ENCODE results near the gene HSPA1A.
"Not testable (repeated sequence)": the region's sequence is repeated elsewhere in the genome, so short reads cannot be mapped to it uniquely, and the experiment has no call there.

HSPA1A gene

DNA sequence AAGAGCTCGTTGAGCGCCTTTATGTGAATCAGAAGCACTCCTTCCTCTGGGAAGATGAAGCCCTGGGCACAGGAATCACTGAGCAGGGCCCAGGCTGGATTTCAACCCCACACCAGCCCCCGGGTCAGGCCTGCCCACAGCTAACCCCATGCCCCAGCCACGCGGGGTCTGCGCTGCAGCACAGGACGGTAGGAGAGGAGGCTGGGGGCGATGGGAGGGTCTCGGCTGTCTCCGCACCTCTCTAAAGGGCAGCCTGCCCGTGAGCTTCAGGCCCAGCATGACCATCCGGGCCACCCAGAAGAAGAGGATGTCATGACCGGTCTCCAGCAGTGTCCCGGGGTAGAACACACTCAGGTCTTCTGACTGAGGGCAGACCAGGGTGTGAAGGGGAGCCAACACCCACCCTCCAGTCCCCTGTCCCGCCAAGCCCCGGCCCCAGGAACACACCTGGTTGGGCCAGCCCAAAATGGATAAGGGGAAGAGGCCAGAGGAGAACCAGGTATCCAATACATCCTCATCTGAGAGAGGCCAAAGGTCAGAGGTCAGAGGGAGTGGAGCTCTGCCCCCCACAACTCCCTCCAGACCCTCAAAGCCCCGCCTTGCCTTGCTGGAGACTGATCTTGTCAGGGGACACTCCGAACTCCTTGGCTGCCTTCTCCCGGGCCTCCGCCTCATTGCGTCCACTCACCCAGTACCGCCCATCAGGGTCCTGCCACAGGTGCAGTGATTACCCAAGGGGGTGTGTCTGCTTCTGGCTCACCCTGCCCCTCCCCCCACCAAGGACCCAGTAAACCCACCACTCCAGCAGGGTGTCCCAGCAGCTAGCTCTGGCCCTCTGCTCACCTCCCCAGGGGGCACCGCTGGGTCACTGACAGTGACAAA is 33.9 kb upstream of the HSPA1A start:
- no peak for DNase-seq

DNA sequence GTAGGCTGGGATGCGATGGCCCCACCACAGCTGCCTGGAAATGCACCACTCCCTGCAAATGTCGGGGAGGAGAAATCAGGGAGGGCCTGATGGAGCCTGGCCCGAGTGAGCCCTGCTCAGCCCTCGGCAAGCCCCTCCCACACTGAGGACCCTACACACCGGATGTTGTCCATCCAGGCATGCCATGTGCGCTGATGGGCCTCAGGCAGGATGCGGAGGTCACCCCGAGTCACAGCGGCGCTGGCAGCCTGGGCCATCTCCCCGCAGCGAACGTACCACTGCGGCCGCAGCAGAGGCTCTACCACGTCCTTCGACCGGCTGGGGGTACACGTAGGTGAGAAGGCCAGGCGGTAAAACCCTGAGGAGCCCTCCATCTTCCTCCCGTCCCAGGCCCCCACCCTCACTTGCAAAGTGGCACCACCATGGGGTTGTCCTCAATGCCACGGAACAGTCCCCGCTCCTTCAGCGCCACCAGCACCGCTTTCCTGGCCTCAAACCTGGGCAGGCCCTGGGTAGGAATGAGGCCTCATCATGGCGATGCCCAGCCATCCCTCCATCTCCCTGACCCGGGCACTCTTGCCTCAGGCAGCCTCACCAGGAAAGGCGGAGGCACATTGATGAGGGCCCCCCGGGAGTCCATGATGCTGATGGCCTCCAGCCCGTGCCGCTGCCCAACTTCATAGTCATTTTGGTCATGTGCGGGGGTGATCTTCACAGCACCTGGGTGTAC is 33.1 kb upstream of the HSPA1A start:
- DNase-seq, result no peak

DNA sequence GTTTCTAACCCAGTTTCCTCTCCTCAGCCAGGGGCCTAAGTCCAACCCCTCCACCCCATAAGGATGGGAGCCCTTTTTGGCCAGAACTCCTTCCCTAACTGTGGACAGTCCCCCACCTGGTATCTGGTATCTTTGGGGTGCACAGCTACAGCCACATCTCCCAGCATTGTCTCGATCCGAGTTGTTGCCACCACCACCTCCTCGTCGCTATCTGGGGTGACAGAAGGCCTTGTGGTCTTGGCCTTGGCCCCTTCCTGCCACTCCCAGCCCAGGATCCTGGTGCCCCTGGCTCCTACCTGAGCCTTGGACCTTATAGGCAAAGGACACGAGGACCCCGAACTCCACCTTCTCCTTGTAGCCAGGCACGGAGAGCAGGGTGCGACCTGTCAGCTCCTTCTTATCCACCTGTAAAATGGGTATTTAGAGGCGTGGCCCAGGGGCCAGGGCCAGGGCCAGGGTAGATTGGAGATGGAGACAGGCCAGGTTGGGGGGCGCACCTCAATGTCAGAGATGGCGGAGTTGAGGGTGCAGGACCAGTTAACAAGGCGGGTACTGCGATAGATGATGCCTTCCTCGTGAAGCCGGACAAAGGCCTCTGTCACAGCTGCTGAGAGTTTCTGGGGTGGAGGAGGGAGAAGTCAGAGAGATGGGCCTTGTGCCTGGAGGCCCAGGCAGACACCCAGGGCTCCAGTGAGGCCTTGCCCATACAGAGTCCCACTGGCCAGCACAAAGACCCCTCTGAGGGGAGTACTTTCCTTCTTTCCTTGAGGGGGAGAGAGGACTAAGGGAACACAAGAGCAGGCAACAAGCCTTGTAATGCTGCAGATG is 31.0 kb upstream of the HSPA1A start:
- DNase-seq, result no peak

DNA sequence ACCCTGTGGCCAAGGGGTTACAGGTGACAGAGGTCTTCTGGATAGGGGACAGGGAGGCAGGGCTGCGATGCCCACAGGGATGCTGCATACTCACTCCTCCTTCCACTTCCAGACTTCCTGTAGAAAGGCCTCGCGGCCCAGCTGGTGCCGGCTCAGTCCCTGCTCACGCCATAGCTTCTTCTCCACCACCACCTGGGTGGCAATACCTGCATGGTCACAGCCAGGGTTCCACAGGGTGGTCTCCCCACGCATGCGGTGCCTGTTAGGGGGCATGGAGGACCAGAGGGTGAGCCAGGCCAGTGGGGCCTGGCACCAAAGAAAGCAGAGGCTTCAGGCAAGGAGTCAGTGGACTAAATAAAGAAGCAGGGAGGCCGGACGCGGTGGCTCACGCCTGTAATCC is 29.9 kb upstream of the HSPA1A start:
- no peak for DNase-seq

DNA sequence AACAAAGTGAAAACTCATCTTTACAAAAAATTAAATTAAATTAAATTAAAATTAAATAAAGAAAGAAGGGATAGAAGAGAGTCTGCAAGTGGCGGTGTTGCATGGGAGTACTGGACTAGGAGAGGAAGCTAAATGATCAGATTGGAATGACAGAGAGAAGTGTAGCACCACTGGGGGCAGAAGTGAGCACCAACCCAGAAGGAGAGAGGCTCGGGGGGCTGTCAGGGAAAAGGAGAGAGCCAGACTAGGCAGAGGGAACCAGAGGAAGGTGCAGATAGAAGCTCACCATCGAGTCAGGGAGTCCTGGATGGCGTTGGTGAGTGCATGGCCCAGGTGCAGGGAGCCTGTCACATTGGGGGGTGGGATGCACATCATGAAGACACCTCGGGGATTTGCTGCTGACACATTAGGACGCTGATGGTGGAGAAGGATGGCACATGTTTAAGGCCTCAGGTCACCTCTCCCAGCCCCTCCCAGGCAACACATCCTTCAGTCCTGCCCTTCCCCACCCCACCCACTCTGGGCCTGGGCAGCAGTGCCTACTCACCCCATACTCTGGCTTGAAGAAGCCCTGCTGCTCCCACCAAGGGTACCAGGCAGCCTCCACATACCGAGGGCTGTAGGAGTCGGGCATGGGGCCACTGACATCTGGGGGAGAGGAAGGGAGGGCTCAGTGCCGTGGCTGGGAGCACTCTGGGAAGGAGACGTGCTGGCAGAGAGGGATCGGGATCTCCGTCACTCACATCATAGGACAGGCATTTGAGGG is 23.8 kb upstream of the HSPA1A start:
- DNase-seq, result peak in 1 of 2 donors; percentile 48

DNA sequence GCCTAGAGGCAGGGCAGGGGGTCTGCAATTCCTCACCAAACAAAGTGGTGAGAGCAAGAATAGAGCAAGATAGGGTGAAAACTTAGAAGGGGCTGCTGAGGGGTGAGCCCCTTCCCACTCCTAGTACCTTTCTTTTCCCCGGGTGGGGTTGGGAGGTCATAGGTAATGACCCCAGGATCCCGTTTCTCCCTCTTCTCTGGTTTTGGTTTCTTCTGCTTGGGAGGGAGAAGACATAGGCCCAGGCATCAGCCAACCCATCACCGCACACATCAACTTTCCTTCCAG is 23.3 kb upstream of the HSPA1A start:
- DNase-seq, result no peak

DNA sequence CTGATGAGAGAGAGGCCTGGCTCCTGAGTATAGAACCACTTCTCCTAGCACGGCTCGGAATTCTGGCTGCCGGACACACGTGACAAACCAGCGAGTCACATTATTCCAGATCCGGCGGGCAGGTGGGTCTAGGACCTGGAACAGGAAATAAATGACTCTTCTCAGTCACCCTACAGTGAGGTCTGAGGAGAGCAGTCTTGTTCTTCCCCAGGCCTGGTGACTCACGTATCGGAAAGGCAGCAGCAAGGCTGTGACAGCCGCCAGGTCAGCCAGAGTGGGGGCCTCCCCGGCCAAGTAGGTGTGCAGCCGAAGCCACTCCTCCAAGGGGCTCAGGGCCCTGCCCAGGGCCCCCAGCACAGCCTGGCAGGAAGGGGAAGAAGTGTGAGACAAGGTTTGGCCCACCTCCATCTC is 22.6 kb upstream of the HSPA1A start:
- no peak for DNase-seq

DNA sequence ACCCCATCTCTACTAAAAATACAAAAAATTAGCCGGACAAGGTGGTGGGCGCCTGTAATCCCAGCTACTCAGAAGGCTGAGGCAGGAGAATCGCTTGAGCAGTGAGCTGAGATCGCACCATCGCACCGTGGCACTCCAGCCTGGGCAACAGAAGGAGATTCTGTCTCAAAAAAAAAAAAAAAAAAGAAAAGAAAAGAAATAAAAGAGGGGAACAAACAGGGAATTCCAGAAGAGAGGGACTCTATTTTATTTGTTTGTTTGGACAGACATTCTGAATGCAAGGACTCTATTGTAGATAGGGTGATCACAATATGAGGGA is 21.5 kb upstream of the HSPA1A start:
- not testable (repeated sequence) for DNase-seq

DNA sequence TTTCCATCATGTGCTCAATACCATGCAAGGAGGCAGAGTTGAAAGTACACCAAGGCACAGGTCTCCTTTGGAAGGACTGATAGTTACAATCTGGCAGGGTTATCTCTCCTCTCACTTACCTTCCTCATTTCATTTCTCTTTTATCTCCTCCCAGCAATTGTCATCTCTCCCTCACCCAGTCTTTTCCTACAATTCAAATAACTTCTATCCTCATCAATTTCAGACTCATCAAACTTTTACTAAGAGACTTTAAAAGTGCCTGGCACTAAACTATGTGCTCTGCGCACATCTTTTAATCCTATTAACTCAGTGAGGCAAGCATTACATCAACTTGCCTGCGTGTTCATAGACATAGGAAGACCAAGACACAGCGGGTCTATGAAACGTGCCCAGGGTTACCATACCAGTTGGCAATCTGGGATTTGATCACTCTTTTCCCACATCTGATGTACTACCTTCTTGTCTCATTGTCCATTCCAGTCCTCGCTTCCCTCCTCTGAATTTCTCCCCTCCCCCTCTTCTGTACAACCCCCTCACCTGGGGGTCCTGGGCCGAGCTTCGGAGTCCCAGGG is 21.0 kb upstream of the HSPA1A start:
- no peak for DNase-seq

DNA sequence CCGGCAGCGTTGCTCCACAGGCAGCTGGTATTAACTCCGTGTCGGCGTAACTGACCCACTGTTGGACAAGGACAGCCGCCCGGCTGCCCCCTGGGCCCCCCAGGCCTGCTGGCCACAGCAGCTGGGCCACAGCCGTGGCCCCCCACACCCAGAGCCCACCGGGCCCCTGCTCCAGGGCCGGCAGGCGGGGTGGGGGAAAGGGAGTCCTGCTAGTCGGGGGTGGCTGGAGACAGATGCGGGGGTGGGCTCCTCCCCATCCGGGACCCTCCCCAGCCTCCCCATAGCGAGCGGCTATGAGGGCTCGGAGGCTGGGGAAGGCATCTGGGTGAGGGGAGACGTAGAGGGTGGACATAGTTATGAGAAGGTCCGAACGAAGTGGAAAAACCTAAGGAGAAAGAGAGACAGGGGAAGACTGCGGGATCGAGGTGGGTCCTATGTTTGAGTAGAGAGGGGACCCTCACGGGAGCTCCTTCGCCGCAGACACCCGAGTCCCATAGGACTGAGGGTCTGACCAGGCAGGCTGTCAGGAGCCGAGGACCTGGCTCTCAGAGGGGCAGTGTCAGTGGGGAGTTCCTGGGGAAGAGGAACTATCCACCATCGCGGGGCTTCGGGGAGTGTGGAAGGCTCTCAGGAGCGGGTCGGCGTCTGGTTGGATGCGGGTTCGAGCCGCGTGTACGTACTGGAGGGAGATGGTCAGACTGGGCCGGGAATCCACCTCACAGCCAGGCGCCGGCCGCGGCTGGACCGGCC is 20.3 kb upstream of the HSPA1A start:
- peak in 1 of 2 donors; percentile 62 for DNase-seq

DNA sequence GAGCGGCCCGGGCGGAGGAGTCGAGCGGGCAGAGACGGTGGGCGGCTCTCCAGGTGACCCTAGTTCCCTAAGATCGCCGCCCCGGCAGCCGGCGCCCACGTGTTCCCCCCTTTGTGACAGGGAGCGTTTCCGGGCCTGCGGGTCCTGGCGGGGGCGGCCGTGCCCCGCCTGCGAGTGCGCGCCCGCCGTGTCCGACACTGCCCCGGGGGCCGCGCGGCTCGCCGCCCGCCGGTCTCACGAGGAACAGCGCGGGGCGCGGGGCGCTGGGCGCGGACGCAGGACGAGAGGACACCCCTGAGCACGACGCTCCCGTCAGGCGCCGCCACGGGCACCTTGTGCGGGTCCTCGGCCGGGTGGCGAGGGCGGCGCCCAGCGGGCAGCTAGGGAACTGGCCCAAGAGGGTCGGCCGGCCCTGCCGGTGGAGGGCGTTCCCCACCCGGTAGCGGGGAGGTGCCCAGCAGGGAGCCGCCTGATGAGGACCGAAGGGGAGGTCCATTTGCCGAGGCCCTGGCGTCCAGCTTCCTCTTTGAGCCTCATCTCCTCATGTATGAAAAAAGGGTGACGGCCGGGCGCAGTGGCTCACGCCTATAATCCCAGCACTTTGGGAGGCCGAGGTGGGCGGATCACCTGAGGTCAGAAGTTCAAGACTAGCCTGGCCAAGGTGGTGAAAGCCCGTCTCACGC is 19.6 kb upstream of the HSPA1A start, which contains the start of gene VARS1:
VARS1 (minus strand) TSS at position 137 of the 683 bp plus-strand sequence. CDS start 535 bp downstream, outside the sequence.
- DNase-seq, result peak; percentile 69 to 76

DNA sequence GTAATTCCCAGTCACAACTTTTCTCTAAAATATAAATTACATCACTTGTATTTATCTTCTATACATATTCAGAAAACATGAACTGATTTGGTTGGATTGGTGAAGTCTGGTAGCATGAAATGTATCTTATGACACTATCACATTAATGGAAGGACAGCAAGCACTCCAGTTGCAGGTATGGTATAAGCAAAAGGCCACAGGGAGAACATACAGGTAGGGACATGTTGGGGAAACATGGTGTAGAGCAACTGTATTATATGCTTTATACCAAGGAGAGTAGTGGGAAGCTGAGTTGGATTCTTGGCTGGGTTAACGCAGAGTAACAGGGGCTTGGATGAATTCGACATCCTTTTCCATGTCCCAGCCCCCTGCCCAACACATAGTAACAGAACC is 18.4 kb upstream of the HSPA1A start:
- no peak for DNase-seq

DNA sequence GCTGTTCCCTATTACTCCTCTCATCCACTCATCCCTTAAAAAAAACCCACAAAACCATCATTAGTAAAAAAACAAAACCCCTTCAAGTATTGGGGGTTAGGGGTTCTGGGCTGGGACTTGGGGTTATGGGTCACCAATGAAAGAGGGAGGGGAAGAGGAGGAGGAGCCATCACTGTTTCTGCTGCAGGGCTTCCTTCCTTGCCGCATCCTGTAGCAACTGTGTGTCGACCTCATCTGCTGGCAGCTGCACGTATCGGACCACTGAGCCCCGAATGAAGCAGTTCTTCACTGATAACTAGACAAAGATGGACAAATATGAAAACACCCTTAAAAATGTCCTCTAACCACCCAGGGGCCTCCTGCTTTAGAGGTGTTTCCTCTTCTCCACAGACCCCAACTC is 17.8 kb upstream of the HSPA1A start:
- DNase-seq, result no peak

DNA sequence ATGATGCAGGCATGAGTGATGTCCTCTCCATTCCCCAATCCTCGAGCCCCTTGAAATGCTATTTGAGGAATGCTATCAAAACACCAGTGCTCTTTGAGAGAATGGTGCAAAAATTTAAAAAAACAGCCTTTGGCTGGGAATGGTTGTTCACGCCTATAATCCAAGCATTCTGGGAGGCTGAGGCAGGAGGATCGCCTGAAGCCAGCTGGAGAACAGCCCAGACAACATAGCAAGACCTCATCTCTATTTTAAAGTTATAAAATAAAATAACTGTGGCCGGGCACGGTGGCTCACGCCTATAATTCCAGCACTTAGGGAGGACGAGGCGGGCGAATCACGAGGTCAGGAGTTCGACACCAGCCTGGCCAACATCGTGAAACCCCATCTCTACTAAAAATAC is 15.6 kb upstream of the HSPA1A start:
- no peak for DNase-seq

DNA sequence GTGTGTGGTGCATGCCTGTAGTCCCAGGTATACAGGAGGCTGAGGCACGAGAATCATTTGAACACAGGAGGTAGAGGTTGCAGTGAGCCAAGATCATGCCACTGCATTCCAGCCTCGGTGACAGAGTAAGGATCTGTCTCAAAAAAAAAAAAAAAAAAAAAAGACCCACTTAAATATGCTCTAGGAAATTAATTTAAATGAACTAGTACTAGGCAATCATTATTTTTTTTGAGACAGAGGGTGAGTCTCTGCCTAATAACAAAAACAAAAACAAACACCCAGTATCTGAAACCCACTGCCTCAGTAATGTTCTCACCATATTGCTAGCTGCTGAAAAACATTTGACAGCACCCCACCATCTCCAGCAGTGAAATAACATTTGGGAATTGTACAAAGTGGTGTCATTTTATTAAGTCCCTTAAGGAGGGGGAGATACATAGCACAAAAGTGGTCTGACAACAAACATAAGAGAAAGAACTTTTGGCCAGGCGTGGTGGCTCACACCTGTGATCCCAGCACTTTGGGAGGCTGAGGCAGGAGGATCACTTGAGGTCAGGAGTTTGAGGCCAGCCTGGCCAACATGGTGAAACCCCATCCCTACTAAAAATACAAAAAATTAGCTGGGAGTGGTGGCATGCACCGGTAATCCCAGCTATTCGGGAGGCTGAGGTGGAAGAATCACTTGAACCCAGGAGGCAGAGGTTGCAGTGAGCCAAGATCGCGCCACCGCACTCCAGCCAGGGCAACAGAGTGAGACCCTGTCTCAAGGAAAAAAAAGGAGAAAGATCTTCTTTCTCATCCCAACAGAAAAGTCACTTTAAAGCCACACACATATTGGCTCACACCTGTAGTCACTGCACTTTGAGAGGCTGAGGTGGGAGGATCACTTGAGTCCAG is 14.1 kb upstream of the HSPA1A start:
- not testable (repeated sequence) for DNase-seq

DNA sequence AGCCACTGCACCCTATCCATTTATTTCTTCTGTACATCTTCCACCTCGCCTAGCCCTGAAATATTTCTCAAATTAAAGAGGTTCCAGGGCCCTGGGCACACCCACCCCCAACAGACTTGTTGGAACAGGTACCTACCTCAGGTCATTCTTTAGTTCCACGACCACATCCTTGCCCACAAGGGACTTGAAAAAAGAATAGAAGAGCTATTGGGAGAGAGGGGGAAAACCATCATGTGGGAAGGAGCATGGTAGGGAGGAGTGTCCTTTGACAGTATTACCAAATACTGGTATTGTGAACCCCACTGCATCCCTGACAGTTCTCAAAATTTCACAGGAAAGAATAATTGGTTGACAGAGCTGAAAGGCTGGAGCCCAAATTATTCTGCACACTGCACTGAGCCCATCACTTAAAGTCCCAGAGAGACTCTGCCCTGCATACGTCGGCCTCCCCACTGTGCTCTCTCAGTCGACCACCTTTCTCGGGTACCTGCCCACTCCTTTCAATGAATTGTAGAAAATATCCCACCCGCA is 9.3 kb upstream of the HSPA1A start:
- DNase-seq, result no peak

DNA sequence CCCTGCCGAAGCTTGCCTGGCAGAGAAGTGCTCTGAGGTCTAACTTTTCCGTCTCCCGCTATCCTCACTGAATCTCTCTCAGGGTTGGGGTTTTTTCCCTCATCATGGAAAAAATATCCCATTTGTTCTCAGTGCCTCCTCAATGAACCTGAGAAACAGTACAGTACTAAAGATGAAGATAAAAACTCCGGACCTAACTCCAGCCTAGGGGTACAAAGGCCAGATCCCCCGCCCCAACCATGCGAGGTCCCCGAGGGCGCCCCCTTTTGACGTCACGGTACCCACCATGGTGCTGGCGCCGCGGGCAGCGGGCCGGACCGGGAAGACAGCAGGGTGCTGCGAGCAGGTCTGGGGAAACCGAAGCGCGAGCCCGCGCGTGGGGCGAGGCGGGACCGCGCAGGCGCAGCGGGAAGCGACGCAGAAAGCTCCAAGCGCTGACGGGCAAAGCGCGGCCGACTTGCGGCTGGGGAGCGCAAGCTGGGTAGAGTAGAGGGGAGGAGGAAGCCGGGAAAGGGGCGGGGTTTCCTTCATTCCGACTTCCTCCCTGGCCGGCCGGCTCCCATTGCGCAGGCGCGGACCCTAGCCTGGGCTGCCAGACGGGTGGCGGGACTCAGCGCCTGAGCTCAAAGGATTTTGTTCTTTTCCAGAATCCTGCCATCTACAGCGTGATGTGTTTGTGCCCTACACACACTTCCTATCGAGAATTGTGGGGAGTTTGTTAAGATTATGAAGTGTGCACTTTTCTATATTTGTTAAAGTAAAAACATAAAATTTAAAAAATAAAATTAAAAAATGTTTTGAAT is 8.7 kb upstream of the HSPA1A start, which contains the start of gene LSM2:
LSM2 (minus strand) TSS at position 497 of the 803 bp plus-strand sequence; CDS start at position 288, 209 bp downstream.
- peak; percentile 78 to 92 for DNase-seq

DNA sequence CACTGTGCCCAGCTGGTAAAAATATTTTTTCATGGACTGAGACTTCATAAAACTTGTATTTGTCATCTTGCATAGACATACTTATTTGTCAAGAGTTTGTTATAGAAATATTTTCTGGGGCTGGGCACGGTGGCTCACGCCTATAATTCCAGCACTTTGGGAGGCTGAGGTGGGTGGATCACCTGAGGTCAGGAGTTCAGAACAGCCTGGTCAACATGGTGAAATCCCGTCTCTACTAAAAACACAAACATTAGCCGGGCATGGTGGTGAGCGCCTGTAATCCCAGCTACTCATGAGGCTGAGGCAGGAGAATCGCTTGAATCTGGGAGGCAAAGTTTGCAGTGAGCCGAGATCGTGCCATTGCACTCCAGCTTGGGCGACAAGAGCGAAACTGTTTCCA is 6.7 kb upstream of the HSPA1A start:
- DNase-seq, result not testable (repeated sequence)

DNA sequence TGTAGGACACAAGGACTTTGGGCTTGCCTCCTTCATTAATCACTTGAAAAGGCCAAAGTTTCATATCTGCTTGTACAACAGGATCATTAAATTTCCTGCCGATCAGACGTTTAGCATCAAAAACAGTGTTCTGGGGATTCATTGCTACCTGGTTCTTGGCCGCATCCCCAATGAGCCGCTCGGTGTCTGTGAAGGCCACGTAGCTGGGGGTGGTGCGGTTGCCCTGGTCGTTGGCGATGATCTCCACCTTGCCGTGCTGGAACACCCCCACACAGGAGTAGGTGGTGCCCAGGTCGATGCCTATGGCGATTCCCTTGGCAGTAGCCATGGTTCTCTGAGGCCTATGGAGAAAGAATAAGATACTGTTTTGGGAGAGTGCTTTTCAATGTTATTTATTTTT is 3.7 kb upstream of the HSPA1A start:
- no peak for DNase-seq

All from bone marrow (tissue), 2 donors.